ENCODE results near the gene CYB561. TPM values are rescaled to one million over a fixed set of nuclear protein-coding genes. Genes with fewer than 3 reads are reported as not detected.

CYB561 gene
- total RNA-seq, 2 experiments from 2014 or later = 2.0 to 2.4 TPM

GRCh38 chr17:63426917-63427308 lies 19.2 kb downstream of the CYB561 start:
- Mint-ChIP-seq H3K9me3 (ENCODE audit: insufficient read depth) (no peaks in the 10 kb centered on the region), H3K27ac (no peak overlapping the region), H3K4me3 (no peak overlapping the region), H3K4me1 (ENCODE audit: low read depth) (peaks cover 43% of the 10 kb centered on the region), H3K36me3 (ENCODE audit: low read depth) (no peaks in the 10 kb centered on the region), H3K27me3 (ENCODE audit: low read depth) (no peaks in the 10 kb centered on the region)
- DNase-seq (no peak), ATAC-seq (no peak)
- CTCF ChIA-PET = interaction anchor here (1.3 to 16.7 kb wide), 15 partner anchors 8 to 196 kb away, joined by 3 to 270 read pairs (median 17); partner anchors contain the start of genes ACE and MAP3K3
- POLR2A ChIA-PET = interaction anchor here (1.0 to 1.1 kb wide), 2 partner anchors 185 to 270 kb away, joined by 4 read pairs; no protein-coding TSS in a partner anchor

DNA sequence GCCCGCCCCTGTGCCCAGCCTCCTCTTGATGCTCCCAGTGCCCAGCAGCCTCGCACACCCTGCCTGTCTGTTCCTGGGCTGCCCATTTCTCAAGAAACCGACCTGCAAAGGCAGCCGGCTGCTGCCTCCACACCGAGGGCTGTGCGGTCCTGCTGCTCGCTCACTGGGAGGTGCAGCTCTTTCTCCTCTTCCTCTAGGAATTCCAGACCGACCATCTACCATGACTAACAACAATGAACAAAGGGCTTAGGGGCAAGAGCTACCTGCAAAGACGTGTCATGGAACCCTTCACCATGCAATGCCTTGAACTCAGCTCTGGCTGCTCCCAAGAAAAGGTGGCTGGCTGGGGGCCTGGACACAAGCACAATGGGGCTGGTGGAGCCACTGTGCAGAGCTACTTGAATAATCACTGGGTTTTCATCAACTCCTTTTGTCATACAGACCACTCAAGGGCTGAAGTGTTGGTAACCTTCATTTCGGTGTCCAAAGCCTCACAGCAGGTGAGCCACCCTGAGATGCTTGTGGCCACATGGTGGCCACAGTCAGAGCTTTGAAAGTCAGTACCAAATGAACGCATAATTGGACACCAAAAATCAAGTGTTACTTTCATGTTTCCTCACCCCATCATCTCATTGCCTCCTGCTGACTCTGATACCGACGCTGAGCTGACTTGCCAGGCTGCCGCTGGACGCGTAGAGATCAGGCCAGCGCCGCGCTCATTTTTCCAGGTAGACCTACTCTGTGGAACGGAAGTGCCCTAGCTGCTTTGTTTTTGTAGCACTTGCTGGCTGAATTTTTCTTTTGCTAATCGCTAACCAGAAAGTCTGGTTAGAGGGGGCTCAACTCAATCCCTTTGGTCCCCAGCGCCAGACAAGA lies 19.8 kb downstream of the CYB561 start:
- H3K9me3 Mint-ChIP-seq (ENCODE audit: insufficient read depth) = no peaks in the 10 kb centered on the region
- ATAC-seq (no peak), DNase-seq (no peak)
- no peaks in the 10 kb centered on the region for H3K27me3 Mint-ChIP-seq (ENCODE audit: low read depth)
- ChIA-PET CTCF (interaction anchor here (0.6 to 16.7 kb wide), 53 partner anchors 8 to 409 kb away, joined by 3 to 270 read pairs (median 5); partner anchors contain the start of genes ACE, DCAF7, MAP3K3 and STRADA), POLR2A (interaction anchor here (0.8 to 1.1 kb wide), 3 partner anchors 185 to 271 kb away, joined by 4 read pairs; partner anchors contain the start of gene MAP3K3)
- no peak overlapping the region for H3K4me3 Mint-ChIP-seq
- peaks cover 45% of the 10 kb centered on the region for H3K4me1 Mint-ChIP-seq (ENCODE audit: low read depth)
- no peaks in the 10 kb centered on the region for H3K36me3 Mint-ChIP-seq (ENCODE audit: low read depth)
- no peak overlapping the region for H3K27ac Mint-ChIP-seq

GRCh38 chr17:63425483-63425882 lies 20.6 kb downstream of the CYB561 start:
- peak; percentile 82 for ATAC-seq
- ChIA-PET CTCF (interaction anchor here (0.6 to 16.7 kb wide), 53 partner anchors 8 to 409 kb away, joined by 3 to 270 read pairs (median 5); partner anchors contain the start of genes ACE, DCAF7, MAP3K3 and STRADA), POLR2A (interaction anchor here (0.8 to 0.9 kb wide), 2 partner anchors 196 to 272 kb away, joined by 3 to 4 read pairs; partner anchors contain the start of gene MAP3K3)
- Mint-ChIP-seq H3K27ac (no peak overlapping the region), H3K9me3 (ENCODE audit: insufficient read depth) (no peaks in the 10 kb centered on the region), H3K27me3 (ENCODE audit: low read depth) (no peaks in the 10 kb centered on the region), H3K4me1 (ENCODE audit: low read depth) (peaks cover 52% of the 10 kb centered on the region), H3K36me3 (ENCODE audit: low read depth) (no peaks in the 10 kb centered on the region), H3K4me3 (no peak overlapping the region)
- DNase-seq = peak; percentile 83

- no peaks in the 10 kb centered on the region for H3K36me3 Mint-ChIP-seq (ENCODE audit: low read depth)
- no peak for DNase-seq
- CTCF ChIA-PET = interaction anchor here (0.9 to 16.7 kb wide), 5 partner anchors 11 to 194 kb away, joined by 3 to 270 read pairs (median 44); partner anchors contain the start of gene ACE
- H3K27ac Mint-ChIP-seq = no peak overlapping the region
- H3K27me3 Mint-ChIP-seq (ENCODE audit: low read depth) = no peaks in the 10 kb centered on the region
- H3K4me1 Mint-ChIP-seq (ENCODE audit: low read depth) = peaks cover 59% of the 10 kb centered on the region
- H3K9me3 Mint-ChIP-seq (ENCODE audit: insufficient read depth) = no peaks in the 10 kb centered on the region
- ATAC-seq = no peak
- H3K4me3 Mint-ChIP-seq = no peak overlapping the region
- POLR2A ChIA-PET = no interaction called here
These were observed 22.1 kb downstream of the CYB561 start for GRCh38 chr17:63423963-63424362.

DNA sequence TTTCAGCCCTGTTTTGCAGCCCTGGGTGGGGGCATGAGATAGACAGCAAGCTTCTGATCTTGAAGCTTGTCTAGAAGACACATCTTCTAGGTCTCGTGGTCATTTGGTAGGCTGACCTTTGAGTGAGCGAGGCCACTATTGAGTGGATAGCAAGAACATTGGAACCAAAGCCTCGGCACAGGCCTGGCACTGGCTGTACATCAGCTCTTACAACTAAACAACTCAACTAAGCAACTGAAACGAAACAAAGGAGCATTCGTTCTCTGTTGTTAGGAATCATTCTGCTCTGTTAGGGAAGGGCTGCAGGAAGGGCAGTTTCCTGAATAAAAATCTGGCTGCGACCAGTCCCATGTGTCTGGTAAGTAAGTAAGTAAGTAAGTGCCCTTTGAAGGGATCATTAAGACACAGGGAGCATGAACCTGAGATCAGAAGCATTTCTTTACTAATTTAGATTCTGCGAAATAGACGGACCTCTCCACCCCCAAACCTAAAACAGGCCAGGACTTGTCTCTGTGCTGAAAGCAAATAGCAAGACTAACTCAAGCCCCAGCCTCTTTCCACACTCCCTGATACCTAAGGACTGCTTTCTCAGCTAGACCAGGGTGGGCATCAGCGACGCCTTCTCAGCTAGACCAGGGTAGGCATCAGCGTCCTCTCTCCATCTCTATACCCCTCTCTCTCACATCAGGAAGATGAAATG lies 22.7 kb downstream of the CYB561 start:
- Mint-ChIP-seq H3K9me3 (ENCODE audit: insufficient read depth) (no peaks in the 10 kb centered on the region), H3K4me1 (ENCODE audit: low read depth) (peaks cover 58% of the 10 kb centered on the region), H3K27me3 (ENCODE audit: low read depth) (peaks cover 2% of the 10 kb centered on the region), H3K27ac (no peak overlapping the region), H3K4me3 (no peak overlapping the region), H3K36me3 (ENCODE audit: low read depth) (no peaks in the 10 kb centered on the region)
- ATAC-seq (no peak), DNase-seq (no peak)
- ChIA-PET CTCF (interaction anchor here (0.9 to 16.7 kb wide), 5 partner anchors 11 to 195 kb away, joined by 3 to 270 read pairs (median 44); partner anchors contain the start of gene ACE), POLR2A (no interaction called here)

DNA sequence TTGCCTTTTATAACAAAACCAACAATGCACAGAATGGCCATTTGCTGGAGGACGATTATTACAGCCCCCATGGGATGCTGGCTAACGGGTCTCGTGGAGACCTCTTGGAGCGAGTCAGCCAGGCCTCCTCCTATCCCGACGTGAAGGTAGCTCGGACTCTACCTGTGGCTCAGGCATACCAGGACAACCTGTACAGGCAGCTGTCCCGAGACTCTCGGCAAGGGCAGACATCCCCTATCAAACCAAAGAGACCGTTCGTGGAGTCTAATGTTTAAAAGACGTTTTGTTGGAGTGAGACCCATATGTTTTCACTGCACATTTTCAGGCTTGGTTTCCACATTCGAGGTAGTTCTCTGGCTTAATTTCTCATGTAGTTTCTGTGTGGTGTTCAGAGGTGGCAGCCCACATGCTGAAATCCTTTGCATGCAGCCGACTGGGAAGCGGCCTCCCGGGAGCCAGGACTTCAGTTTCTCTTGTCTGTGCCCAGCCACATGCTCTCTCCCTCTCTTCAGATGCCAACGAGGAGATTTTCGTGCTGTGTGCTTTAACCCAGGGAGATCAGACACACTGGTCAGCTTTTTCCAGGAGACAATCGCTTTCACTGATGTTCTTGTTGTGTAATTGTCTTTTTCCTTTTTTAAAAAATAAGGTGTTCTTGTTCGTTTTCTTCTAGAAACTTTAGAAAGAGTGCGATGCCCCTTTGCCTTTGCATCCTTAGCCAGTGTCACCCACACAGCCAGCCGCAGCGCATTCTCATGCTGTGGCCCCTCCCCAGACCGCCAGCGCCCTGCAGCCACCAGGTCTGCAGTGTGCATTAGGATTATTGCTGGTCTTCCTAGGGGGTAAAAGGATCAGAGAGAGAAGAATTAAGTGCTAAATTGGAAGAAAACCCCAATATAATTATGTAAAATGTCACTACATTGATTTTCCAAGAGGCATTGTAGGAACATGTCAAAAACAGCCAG lies 24.1 kb downstream of the CYB561 start:
- Mint-ChIP-seq H3K27ac (no peak overlapping the region), H3K4me3 (no peak overlapping the region), H3K9me3 (ENCODE audit: insufficient read depth) (no peaks in the 10 kb centered on the region), H3K4me1 (ENCODE audit: low read depth) (peaks cover 44% of the 10 kb centered on the region), H3K27me3 (ENCODE audit: low read depth) (peaks cover 2% of the 10 kb centered on the region), H3K36me3 (ENCODE audit: low read depth) (no peaks in the 10 kb centered on the region)
- no peak for DNase-seq
- POLR2A ChIA-PET = no interaction called here
- CTCF ChIA-PET = interaction anchor here (16.7 kb wide), 1 partner anchor 58 kb away, joined by 270 read pairs; the partner anchor contains the start of gene ACE
- no peak for ATAC-seq

- no peak overlapping the region for H3K27ac Mint-ChIP-seq
- H3K4me1 Mint-ChIP-seq (ENCODE audit: low read depth) = peaks cover 35% of the 10 kb centered on the region
- ATAC-seq (no peak), DNase-seq (no peak)
- peaks cover 4% of the 10 kb centered on the region for H3K27me3 Mint-ChIP-seq (ENCODE audit: low read depth)
- no peaks in the 10 kb centered on the region for H3K36me3 Mint-ChIP-seq (ENCODE audit: low read depth)
- POLR2A ChIA-PET = no interaction called here
- CTCF ChIA-PET = interaction anchor here (3.6 kb wide), 1 partner anchor 191 kb away, joined by 23 read pairs; no protein-coding TSS in a partner anchor
- H3K4me3 Mint-ChIP-seq = no peak overlapping the region
- H3K9me3 Mint-ChIP-seq (ENCODE audit: insufficient read depth) = no peaks in the 10 kb centered on the region
These were observed 25.0 kb downstream of the CYB561 start for GRCh38 chr17:63420868-63421680.

- DNase-seq = peak; percentile 82
- peak overlapping the region; percentile 5 for H3K4me3 Mint-ChIP-seq
- CTCF ChIA-PET = interaction anchor here (0.9 to 6.5 kb wide), 5 partner anchors 8 to 192 kb away, joined by 3 to 70 read pairs (median 10); no protein-coding TSS in a partner anchor
These were observed 25.9 kb downstream of the CYB561 start for GRCh38 chr17:63419949-63420867.

GRCh38 chr17:63419398-63419797 lies 26.7 kb downstream of the CYB561 start:
- H3K27ac Mint-ChIP-seq = peak overlapping the region; percentile 6
- ATAC-seq (no peak), DNase-seq (no peak)
- H3K9me3 Mint-ChIP-seq (ENCODE audit: insufficient read depth) = no peaks in the 10 kb centered on the region
- ChIA-PET CTCF (interaction anchor here (0.9 to 6.5 kb wide), 5 partner anchors 9 to 192 kb away, joined by 3 to 70 read pairs (median 10); no protein-coding TSS in a partner anchor), POLR2A (interaction anchor here (1.5 kb wide), 1 partner anchor 13 kb away, joined by 4 read pairs; no protein-coding TSS in a partner anchor)
- peaks cover 28% of the 10 kb centered on the region for H3K4me1 Mint-ChIP-seq (ENCODE audit: low read depth)
- H3K4me3 Mint-ChIP-seq = no peak overlapping the region
- no peaks in the 10 kb centered on the region for H3K36me3 Mint-ChIP-seq (ENCODE audit: low read depth)
- H3K27me3 Mint-ChIP-seq (ENCODE audit: low read depth) = peaks cover 5% of the 10 kb centered on the region

More at GRCh38 chr17:63419949-63420867, 25.9 kb downstream of the CYB561 start:
- peak overlapping the region; percentile 85 for H3K27ac Mint-ChIP-seq
- ATAC-seq = peak; percentile 93
- no peaks in the 10 kb centered on the region for H3K36me3 Mint-ChIP-seq (ENCODE audit: low read depth)
- peaks cover 28% of the 10 kb centered on the region for H3K4me1 Mint-ChIP-seq (ENCODE audit: low read depth)
- H3K9me3 Mint-ChIP-seq (ENCODE audit: insufficient read depth) = no peaks in the 10 kb centered on the region
- POLR2A ChIA-PET = interaction anchor here (1.5 kb wide), 1 partner anchor 14 kb away, joined by 4 read pairs; no protein-coding TSS in a partner anchor
- peaks cover 5% of the 10 kb centered on the region for H3K27me3 Mint-ChIP-seq (ENCODE audit: low read depth)

Measured in activated CD8-positive, alpha-beta T cell treated with anti-CD3 and anti-CD28 coated beads, Interleukin-2, amount 10 ng/mL, durations not matched to agents 7 days and 5 days (primary cell).